Activated CD4-positive, alpha-beta memory T cell treated with anti-CD3 and anti-CD28 coated beads, Interleukin-2, amount 10 ng/mL, durations not matched to agents 7 days and 5 days (primary cell): ENCODE measurements around the gene PTPRM. TPM values are rescaled to one million over a fixed set of nuclear protein-coding genes. Genes with fewer than 3 reads are reported as not detected.
"Not testable (repeated sequence)": the region's sequence is repeated elsewhere in the genome, so short reads cannot be mapped to it uniquely, and the experiment has no call there.

Experiments
- CTCF ChIA-PET: fragments of 350-600 bp; sonication (Branson Sonifier 250); formaldehyde crosslinking; loops from one replicate; lab custom pipeline; 2021; ENCODE audit warnings: antibody characterized with exemption, inconsistent platforms; lab: Charles Lee
- POLR2A ChIA-PET: fragments of 350-600 bp; sonication (Branson Sonifier 250); formaldehyde crosslinking; loops from one replicate; lab custom pipeline; 2021; ENCODE audit warnings: antibody characterized with exemption; lab: Charles Lee
- DNase-seq: peaks from one replicate; pipeline ENCODE4 v3.0.0-alpha.2; 2020
- H3K27ac Mint-ChIP-seq: one replicate; pipeline ENCODE4 v1.8.0; 2021; ENCODE audit warnings: mild to moderate bottlenecking, mixed read lengths
- H3K27me3 Mint-ChIP-seq: one replicate; pipeline ENCODE4 v1.8.0; 2021; ENCODE audit warnings: mixed read lengths
- H3K36me3 Mint-ChIP-seq: one replicate; pipeline ENCODE4 v1.8.0; 2021; ENCODE audit warnings: low read depth, mixed read lengths
- H3K4me1 Mint-ChIP-seq: one replicate; pipeline ENCODE4 v1.8.0; 2021; ENCODE audit warnings: mixed read lengths
- H3K4me3 Mint-ChIP-seq: one replicate; pipeline ENCODE4 v1.8.0; 2021; ENCODE audit warnings: mild to moderate bottlenecking, mixed read lengths
- H3K9me3 Mint-ChIP-seq: one replicate; pipeline ENCODE4 v1.8.0; 2021; ENCODE audit warnings: mixed read lengths
- total RNA-seq, 2 experiments: library from RNA; stranded (reverse); gene quantifications; one replicate each; pipeline ENCODE4 v1.2.3, GENCODE V29; 2021

Gene PTPRM
- total RNA-seq, 2 experiments from 2014 or later: 9.3 to 12.3 TPM

GRCh38 chr18:8052237-8052701, 485.2 kb downstream of the PTPRM start:
- H3K9me3 Mint-ChIP-seq: no peaks in the 10 kb centered on the region
- CTCF ChIA-PET: no interaction called here
- no peak overlapping the region for H3K27ac Mint-ChIP-seq
- H3K4me1 Mint-ChIP-seq: peaks cover 4% of the 10 kb centered on the region
- no peaks in the 10 kb centered on the region for H3K36me3 Mint-ChIP-seq
- POLR2A ChIA-PET: no interaction called here
- DNase-seq: no peak
- no peaks in the 10 kb centered on the region for H3K27me3 Mint-ChIP-seq
- no peak overlapping the region for H3K4me3 Mint-ChIP-seq

- Mint-ChIP-seq H3K4me1 (no peaks in the 10 kb centered on the region), H3K27ac (no peak overlapping the region), H3K9me3 (no peaks in the 10 kb centered on the region), H3K36me3 (no peaks in the 10 kb centered on the region), H3K4me3 (no peak overlapping the region), H3K27me3 (no peaks in the 10 kb centered on the region)
- POLR2A ChIA-PET: no interaction called here
- CTCF ChIA-PET: no interaction called here
- no peak for DNase-seq
These were observed 489.6 kb downstream of the PTPRM start for GRCh38 chr18:8056723-8057122.

GRCh38 chr18:8063152-8063551, 496.0 kb downstream of the PTPRM start:
- DNase-seq, CTCF ChIA-PET, H3K9me3 Mint-ChIP-seq, H3K4me1 Mint-ChIP-seq, H3K4me3 Mint-ChIP-seq, H3K27me3 Mint-ChIP-seq, POLR2A ChIA-PET, H3K36me3 Mint-ChIP-seq, H3K27ac Mint-ChIP-seq: not testable (repeated sequence)

- Mint-ChIP-seq H3K4me3 (no peak overlapping the region), H3K27me3 (no peaks in the 10 kb centered on the region), H3K27ac (no peak overlapping the region), H3K4me1 (no peaks in the 10 kb centered on the region), H3K9me3 (no peaks in the 10 kb centered on the region), H3K36me3 (no peaks in the 10 kb centered on the region)
- CTCF ChIA-PET: no interaction called here
- POLR2A ChIA-PET: no interaction called here
- no peak for DNase-seq
These were observed 496.6 kb downstream of the PTPRM start for GRCh38 chr18:8063733-8064132.

GRCh38 chr18:8065284-8065683, 498.2 kb downstream of the PTPRM start:
- H3K27ac Mint-ChIP-seq: no peak overlapping the region
- ChIA-PET POLR2A (no interaction called here), CTCF (no interaction called here)
- no peak overlapping the region for H3K4me3 Mint-ChIP-seq
- DNase-seq: no peak
- no peaks in the 10 kb centered on the region for H3K36me3 Mint-ChIP-seq
- H3K4me1 Mint-ChIP-seq: no peaks in the 10 kb centered on the region
- H3K9me3 Mint-ChIP-seq: no peaks in the 10 kb centered on the region
- no peaks in the 10 kb centered on the region for H3K27me3 Mint-ChIP-seq

GRCh38 chr18:8065773-8066172, 498.7 kb downstream of the PTPRM start:
- no peaks in the 10 kb centered on the region for H3K27me3 Mint-ChIP-seq
- DNase-seq: no peak
- no peaks in the 10 kb centered on the region for H3K9me3 Mint-ChIP-seq
- no peaks in the 10 kb centered on the region for H3K4me1 Mint-ChIP-seq
- no peaks in the 10 kb centered on the region for H3K36me3 Mint-ChIP-seq
- no peak overlapping the region for H3K4me3 Mint-ChIP-seq
- H3K27ac Mint-ChIP-seq: no peak overlapping the region
- POLR2A ChIA-PET: no interaction called here
- CTCF ChIA-PET: no interaction called here

- H3K4me1 Mint-ChIP-seq: no peaks in the 10 kb centered on the region
- no peak for DNase-seq
- ChIA-PET CTCF (no interaction called here), POLR2A (no interaction called here)
- no peak overlapping the region for H3K4me3 Mint-ChIP-seq
- H3K27me3 Mint-ChIP-seq: no peaks in the 10 kb centered on the region
- H3K27ac Mint-ChIP-seq: no peak overlapping the region
- H3K36me3 Mint-ChIP-seq: no peaks in the 10 kb centered on the region
- H3K9me3 Mint-ChIP-seq: no peaks in the 10 kb centered on the region
These were observed 502.6 kb downstream of the PTPRM start for GRCh38 chr18:8069708-8070107.

GRCh38 chr18:8073167-8073566, 506.1 kb downstream of the PTPRM start:
- no peak overlapping the region for H3K27ac Mint-ChIP-seq
- ChIA-PET POLR2A (no interaction called here), CTCF (no interaction called here)
- H3K27me3 Mint-ChIP-seq: no peaks in the 10 kb centered on the region
- DNase-seq: no peak
- H3K4me1 Mint-ChIP-seq: no peaks in the 10 kb centered on the region
- no peak overlapping the region for H3K4me3 Mint-ChIP-seq
- no peaks in the 10 kb centered on the region for H3K36me3 Mint-ChIP-seq
- H3K9me3 Mint-ChIP-seq: no peaks in the 10 kb centered on the region

GRCh38 chr18:8080092-8080491, 513.0 kb downstream of the PTPRM start:
- CTCF ChIA-PET: no interaction called here
- Mint-ChIP-seq H3K4me1 (no peaks in the 10 kb centered on the region), H3K27me3 (no peaks in the 10 kb centered on the region), H3K36me3 (no peaks in the 10 kb centered on the region), H3K27ac (no peak overlapping the region), H3K4me3 (no peak overlapping the region), H3K9me3 (peaks cover 4% of the 10 kb centered on the region)
- DNase-seq: no peak
- POLR2A ChIA-PET: no interaction called here

- no peak for DNase-seq
- no peak overlapping the region for H3K4me3 Mint-ChIP-seq
- no peak overlapping the region for H3K27ac Mint-ChIP-seq
- no peaks in the 10 kb centered on the region for H3K27me3 Mint-ChIP-seq
- peaks cover 4% of the 10 kb centered on the region for H3K9me3 Mint-ChIP-seq
- no peaks in the 10 kb centered on the region for H3K36me3 Mint-ChIP-seq
- POLR2A ChIA-PET: no interaction called here
- H3K4me1 Mint-ChIP-seq: no peaks in the 10 kb centered on the region
- CTCF ChIA-PET: no interaction called here
These were observed 514.2 kb downstream of the PTPRM start for GRCh38 chr18:8081267-8081666.

- H3K27me3 Mint-ChIP-seq: no peaks in the 10 kb centered on the region
- CTCF ChIA-PET: no interaction called here
- no peaks in the 10 kb centered on the region for H3K36me3 Mint-ChIP-seq
- no peak overlapping the region for H3K27ac Mint-ChIP-seq
- peaks cover 4% of the 10 kb centered on the region for H3K9me3 Mint-ChIP-seq
- POLR2A ChIA-PET: no interaction called here
- no peak overlapping the region for H3K4me3 Mint-ChIP-seq
- no peaks in the 10 kb centered on the region for H3K4me1 Mint-ChIP-seq
- no peak for DNase-seq
These were observed 514.9 kb downstream of the PTPRM start for GRCh38 chr18:8081872-8082553.

- CTCF ChIA-PET: no interaction called here
These were observed 517.0 kb downstream of the PTPRM start for GRCh38 chr18:8084160-8084559.

GRCh38 chr18:8088626-8089025, 521.5 kb downstream of the PTPRM start:
- Mint-ChIP-seq H3K4me1 (no peaks in the 10 kb centered on the region), H3K9me3 (no peaks in the 10 kb centered on the region), H3K4me3 (no peak overlapping the region), H3K27me3 (no peaks in the 10 kb centered on the region), H3K27ac (no peak overlapping the region), H3K36me3 (no peaks in the 10 kb centered on the region)
- no peak for DNase-seq
- CTCF ChIA-PET: no interaction called here
- POLR2A ChIA-PET: no interaction called here

More at GRCh38 chr18:8084160-8084559, 517.0 kb downstream of the PTPRM start:
- Mint-ChIP-seq H3K27me3 (no peaks in the 10 kb centered on the region), H3K9me3 (peaks cover 4% of the 10 kb centered on the region), H3K27ac (no peak overlapping the region), H3K4me3 (no peak overlapping the region), H3K4me1 (no peaks in the 10 kb centered on the region), H3K36me3 (no peaks in the 10 kb centered on the region)
- POLR2A ChIA-PET: no interaction called here
- no peak for DNase-seq

- Mint-ChIP-seq H3K4me3 (no peak overlapping the region), H3K4me1 (no peaks in the 10 kb centered on the region), H3K27ac (no peak overlapping the region), H3K27me3 (no peaks in the 10 kb centered on the region), H3K9me3 (no peaks in the 10 kb centered on the region), H3K36me3 (no peaks in the 10 kb centered on the region)
- no peak for DNase-seq
- CTCF ChIA-PET: no interaction called here
- POLR2A ChIA-PET: no interaction called here
These were observed 523.9 kb downstream of the PTPRM start for GRCh38 chr18:8091035-8091434.
